Measurements from ENCODE around the gene PLAAT4.
A peak's percentile ranks its signal among the peaks of the same experiment; 100 is the strongest.

PLAAT4 gene, protein sequence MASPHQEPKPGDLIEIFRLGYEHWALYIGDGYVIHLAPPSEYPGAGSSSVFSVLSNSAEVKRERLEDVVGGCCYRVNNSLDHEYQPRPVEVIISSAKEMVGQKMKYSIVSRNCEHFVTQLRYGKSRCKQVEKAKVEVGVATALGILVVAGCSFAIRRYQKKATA

DNA sequence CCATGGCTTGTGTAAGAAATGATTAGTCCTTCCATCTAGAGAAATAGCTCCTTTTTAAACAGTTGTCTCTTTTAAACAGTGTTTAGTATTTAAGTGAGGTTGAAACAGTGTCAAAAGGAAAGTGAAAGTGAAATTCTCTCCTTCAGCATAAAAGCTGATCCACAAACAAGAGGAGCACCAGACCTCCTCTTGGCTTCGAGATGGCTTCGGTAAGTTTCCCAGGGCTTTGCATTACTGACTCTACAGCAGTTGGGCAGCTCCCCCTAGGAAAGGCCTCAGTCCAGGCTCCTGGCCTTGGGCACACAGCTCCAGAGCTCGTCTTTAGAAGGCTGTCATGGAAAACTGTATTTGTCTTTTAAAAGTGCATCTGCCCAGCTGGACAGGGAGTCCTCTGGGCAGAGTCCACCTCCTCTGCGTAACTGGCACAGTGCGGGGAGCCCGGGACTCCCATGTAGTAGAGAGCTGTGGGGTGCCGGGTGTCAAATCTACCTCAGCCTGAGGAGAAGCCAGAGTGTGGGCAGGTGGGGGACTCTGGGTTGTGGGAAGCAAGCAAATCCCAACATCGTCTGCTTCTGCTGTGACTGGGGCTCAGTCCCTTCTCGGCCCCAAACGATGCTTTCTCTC lies at the start of gene PLAAT4:
PLAAT4 (plus strand) TSS at position 140 of the 624 bp plus-strand sequence; CDS start at position 201, 61 bp downstream.
- DNase-seq = no peak

DNA sequence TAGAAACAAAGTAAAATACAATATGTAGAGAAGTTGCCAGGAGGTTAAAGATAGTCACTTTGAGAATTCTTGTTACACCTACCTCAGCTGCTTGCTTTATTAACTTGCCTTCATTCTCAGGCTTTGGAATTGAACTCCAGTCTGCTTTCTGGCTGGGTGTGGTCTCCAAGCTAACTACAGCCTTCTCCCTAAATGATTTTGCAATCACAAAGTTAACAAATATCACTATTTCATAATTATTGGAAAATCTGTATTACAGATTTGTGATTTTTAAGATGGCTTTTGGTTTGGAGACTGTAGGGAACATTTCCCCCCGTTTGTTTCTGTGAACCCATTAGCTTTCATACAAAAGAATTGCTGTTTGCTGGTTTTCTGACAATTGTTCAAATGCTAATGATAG lies 47.8 kb upstream of the PLAAT4 start:
- DNase-seq = no peak

DNA sequence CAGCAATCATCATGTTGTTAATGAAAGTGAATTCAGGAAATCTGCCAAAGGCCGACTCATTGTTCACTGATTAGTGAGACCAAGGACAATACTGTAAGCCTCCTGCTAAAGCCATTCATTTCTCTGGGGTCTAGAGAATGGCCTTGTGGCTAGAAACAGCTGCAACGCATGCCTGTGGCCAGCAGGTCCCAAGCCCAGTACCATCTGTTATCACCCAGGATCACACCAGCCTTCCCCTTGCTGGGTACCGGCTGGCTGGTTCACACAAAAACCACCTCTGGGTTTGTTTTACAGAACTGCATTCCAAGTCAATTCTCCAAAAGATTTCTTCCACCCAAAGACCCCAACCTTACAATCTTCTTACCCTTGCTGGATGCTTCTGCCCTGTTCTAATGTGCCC lies 46.7 kb upstream of the PLAAT4 start:
- peak; percentile 71 for DNase-seq

DNA sequence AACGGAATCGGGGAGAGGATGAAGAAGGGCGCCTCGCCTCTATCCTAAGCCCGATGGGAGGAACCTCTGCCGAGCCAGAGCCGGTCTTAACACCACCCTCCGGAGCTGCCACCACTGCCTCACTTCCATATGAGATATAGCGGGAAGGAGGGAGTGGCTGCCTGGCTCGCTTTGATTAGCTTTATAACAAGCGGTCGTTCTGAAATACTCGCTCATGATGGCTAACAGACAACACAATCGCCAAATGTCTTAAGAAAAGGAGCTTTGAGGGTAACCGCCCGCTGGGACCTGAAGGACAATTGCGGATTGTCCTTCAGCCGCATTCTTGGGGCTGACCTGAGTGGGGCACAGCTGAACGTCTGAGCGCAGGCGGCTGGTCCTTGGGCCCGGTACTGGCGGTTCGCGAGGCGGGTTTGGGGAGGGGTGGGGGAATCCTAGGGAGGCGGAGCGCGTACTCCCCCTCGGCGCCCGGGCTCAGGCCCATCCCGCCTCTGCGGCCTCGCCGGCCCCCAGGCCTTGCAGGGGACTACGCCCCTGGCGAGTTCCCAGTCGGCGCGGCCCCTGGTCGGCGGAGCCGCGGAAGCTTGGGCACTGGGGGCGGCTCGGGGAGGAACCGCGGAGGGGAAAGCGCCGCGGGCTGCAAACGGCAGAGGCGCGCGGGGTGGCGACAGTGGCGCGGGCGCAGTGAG lies 45.9 kb upstream of the PLAAT4 start, which contains the start of gene PLAAT5:
PLAAT5 (minus strand) TSS at position 617 of the 689 bp plus-strand sequence; CDS start at position 484, 133 bp downstream.
- peak; percentile 80 for DNase-seq

DNA sequence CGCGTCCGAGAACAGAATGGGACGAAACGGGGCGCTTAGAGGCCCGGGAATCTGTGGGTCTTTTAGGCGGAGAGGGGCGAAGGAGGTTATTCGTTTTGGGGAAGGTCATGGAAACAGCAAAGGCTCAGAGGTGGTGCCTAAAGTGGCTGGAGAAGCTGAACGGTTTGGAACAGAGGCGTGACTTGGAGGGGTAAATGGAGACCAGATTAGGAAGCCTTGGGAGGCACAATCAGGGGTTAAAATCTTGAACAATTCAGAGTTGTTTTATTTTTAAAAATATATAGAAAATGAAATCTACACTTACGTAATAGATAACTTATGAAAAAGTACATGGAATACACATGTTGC lies 45.4 kb upstream of the PLAAT4 start:
- DNase-seq = no peak

DNA sequence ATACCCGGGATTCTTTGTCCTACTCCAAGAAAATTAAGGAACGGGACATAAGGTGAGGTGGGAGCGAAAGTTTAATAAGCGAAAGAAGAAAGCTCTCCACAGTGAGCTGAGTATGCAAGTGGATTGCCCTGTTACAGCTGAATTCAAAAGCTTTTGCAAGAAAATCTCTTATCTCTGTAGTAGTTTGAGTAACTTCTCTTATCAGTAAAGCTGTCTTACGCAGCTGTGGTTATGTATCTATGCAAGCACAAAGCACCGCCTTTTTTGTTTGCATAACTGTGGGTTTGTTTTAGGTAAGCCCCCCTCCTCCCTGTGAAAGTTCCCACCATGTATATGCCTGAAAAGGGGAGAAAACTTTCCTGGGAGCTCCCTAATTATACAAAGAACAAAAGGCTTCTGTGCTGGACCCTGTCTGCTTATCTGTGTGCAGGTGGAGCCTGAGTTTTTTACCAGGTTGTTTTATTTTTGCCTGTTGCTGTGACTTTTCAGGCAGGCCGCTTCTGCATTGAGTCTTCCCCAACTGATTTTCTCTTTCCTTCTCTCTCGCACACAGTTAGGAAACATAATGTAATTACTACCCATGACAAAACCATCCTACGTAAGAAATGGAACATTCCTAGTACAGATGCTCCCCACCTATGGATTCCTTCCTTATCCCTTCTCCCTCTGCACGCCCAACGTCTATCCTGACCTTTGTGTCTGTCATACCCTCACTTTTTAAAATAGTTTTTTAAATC lies 44.8 kb upstream of the PLAAT4 start:
- no peak for DNase-seq

DNA sequence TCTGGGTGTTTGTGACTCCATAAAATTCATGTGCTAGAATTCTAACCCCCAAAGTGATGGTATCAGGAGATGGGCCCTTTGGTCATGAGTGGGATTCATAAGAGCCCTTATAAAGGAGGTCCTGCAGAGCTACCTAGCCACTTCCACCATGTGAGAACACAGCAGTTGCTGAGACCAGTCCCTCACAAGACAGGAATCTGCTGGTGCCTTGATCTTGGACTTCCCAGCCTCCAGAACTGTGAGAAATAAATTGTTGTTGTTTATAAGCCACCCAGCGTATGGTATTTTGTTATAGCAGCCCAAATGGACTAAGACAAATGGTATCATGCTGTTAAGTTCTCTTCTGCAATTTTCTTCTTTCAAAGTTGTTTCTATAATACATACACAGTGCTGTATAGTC lies 44.2 kb upstream of the PLAAT4 start:
- no peak for DNase-seq

DNA sequence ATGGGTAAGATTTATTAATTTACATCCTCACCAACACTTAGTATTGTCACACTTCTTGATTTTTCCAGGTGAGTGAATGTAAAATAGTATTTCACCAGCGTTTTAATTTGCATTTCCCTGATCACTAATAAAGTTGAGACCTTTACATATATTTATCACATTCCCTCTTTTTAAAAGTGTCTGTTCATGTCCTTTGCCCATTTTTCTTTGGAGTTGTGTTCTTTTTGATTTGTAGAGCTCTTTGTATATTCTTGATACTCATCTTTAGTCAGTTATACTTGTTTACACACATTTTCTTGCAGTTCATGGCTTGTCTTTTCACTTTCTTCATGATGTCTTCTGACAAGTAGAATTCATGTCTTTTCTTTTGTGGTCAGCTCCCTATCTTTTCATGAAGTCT lies 43.5 kb upstream of the PLAAT4 start:
- no peak for DNase-seq

DNA sequence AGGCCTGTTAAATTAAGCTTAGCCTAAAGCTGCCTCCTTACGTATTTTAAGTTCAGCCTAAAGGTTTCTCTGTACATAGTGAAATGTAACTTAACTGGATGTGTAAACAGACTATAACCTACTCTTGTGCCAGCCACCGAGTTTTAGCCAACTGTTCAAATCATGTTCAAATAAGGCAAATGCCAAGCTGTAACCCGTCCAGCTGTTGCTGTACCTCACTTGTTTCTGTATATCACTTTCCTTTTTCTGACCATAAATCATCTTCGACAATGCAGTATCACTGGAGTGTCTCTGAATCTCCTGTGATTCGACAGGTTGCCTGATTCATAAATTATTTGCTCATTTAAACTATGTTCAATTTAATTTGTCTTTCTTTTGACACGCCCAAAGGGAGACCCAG lies 41.6 kb upstream of the PLAAT4 start:
- no peak for DNase-seq

DNA sequence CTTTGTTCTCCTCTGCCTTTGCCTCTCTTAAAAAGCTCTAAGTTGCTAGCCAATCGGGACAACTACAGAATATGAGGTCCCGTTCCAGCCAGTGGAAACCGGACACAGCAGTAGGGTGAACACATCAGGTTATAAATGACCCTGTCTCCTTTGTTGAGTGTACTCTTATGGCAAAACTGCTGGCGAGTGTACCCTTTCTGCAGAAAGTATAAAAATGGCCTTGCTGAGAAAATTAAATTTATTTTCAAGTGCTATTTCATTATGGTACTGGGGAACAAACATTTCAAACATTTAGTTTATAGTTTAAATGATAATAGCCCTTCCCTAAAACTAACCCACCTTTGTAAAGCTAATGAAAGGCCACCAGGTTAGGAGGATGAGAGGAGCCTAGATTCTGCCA lies 36.7 kb upstream of the PLAAT4 start:
- no peak for DNase-seq

DNA sequence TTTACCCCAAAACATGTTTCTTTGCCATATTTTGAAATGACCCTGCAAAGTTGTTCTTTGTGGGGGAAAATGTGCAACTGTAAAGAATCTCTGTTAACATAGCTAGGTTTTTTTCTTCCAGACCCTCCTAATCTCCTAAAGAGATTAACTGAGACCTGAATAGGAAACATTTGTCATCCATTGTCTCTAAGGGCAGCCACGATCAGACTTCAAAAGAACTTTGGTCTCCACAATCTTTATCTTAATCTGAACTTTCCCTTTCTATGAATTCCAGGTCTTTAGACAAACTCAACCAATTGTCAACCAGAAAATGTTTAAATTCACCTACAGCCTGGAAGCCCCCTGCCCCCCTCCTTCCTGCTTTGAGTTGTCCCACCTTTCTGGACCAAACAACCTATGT lies 35.4 kb upstream of the PLAAT4 start:
- no peak for DNase-seq

DNA sequence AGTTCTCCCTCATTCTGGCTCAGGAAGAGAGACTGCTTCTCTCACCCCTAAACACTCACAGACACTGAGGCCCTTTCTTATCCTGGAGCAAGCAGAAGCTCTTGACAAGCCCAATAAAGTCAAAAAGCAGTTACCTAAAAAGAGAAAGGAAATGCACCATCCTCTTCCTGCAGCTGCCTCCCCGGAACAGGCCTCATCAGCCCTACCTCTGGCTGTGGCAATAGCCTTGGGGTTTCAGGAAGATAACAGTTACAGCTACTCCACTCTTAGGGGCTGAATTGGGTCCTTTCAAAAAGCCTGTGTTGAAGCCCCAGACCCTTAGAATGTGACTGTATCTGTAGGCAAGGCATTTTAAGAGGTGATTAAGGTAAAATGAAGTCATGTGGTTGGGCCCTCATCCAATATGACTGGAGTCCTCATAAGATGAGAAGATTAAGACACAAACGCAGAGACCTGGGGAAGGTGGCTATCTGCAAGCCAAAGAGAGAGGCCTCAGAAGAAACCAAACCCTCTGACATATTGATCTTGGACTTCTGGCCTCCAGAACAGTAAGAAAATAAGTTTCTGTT lies 34.3 kb upstream of the PLAAT4 start:
- DNase-seq = no peak

DNA sequence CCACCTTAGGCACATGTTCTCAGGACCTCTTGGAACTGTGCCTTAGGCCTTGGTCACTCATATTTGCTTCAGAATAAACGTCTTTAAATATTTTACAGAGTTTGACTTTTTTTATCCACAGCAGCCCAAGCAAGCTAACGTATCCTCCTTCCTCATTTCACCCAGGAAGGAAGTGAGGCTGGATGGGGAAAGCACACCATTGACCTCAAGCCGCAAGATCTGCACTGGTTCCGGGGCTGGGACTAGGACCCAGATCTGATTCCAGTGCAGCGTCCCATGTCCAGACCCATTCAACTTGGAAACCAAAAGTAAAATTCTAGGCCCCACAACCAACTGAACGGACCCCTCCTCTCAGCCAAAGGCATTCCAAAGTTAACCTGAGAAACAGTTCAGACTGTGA lies 33.1 kb upstream of the PLAAT4 start:
- DNase-seq = no peak

DNA sequence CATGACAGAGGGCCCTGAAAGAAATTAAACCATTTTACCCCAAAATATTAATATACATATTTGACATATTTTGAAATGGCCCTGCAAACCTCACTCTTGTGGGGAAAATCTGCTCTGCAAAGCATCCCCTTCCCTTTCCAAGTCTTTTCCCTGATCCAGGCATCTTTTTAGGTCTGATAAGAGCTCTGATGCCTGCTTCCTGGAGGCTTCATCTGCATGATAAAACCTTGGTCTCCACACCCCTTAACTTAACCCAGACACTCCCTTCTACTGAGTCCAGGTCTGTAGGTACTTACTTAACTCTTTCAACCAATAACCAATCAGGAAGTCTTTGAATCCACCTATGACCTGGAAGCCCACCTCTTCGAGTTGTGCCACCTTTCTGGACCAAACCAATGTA lies 32.6 kb upstream of the PLAAT4 start:
- no peak for DNase-seq

DNA sequence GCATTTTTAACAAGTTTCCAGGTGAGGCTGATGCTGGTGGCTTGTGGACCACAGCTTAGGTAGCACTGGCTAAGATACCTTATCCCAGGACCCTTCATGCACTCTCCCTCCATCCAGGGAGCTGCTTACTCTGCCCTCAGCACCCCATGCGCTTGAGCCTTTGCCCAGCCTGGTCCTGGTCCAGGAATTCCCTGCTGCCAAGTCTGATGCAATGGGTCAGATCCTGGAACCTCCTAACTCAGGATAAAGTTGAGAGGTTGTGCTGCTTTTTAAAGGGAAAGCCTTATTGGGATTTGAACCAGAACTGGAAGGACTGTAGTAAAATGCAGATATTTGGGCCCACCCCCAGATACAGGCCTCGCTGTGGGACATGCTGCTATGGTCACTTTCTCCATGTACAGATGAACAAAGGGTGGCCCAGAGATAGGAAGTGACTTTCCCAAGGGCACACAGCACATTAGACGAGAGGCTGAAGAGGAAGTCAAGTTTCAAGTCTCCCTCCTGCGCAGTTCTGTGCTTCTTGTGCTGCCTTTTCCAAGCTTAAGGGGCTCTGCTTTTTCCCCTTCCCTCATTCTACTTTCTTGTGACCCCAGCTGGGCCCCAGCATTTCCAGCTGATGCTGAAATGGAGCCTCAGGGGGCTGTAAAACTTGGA lies 31.5 kb upstream of the PLAAT4 start:
- no peak for DNase-seq

DNA sequence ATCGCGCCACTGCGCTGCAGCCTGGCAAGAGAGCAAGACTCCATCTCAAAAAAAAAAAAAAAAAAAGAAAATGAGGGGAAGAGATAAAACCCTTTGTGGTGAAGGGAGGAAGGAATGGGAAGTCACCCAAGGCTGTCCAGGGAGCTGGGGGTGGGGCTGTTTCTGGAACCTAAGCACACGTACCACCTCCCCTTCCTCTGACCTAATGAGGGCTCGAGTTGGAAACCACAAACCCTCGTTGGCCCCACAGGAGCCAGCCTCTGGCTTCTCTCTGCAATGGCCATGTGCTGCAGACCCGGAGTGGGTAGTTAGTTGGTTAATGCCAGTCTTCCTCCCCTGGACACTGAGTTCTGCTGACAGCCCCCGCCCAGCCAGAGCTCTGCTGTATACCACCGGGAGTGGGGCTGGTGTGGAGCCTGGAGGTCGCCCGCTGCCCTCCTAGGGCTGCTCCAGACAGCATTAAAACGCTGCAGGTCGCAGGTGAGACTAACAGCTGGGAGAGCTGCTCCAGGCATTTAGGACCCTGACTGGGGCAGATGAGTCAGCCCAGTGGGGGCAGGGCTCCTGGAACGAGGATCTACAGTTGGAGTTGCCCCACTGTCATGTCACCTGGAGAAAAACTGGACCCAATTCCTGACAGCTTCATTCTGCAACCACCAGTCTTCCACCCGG lies 30.6 kb upstream of the PLAAT4 start, which contains the start of gene LGALS12:
LGALS12 (plus strand) TSS at position 228 of the 672 bp plus-strand sequence; CDS start at position 603, 375 bp downstream.
- no peak for DNase-seq

DNA sequence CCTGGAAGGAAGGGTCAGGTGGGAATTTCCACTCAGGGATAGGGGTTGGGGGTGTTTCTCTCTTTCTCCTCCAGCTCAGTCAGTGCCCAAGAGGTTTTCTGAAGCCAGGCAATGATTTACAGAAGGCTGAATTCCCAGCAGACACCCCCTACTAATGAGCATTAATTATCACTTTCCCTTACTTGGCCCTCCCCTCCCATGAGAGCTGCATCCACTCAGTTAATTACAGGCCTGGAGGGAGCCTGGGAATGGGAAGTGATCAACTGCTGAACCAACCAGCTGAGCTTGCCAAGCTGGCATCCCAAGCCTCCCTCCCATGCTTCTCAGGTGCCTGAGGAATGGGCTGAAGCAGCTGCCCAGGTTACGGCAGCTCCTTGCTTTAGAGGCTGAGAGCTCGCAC lies 29.7 kb upstream of the PLAAT4 start:
- DNase-seq = no peak

DNA sequence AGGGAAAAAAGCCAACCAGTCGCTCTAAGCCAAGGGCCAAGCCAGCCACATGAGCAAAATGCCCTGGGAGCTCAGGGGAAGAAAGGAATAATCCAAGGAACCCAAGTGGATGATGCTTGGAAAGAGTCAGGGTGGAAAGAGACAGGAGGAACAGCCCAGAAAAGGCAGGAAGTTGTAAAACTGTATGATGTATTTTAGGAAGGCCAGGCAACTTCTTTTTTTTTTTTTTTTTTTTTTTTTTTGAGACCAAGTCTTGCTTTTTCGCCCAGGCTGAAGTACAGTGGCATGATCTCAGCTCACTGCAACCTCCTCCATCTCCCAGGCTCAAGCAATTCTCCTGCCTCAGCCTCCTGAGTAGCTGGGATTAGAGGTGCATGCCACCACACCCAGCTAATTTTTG lies 29.1 kb upstream of the PLAAT4 start:
- DNase-seq = no peak

DNA sequence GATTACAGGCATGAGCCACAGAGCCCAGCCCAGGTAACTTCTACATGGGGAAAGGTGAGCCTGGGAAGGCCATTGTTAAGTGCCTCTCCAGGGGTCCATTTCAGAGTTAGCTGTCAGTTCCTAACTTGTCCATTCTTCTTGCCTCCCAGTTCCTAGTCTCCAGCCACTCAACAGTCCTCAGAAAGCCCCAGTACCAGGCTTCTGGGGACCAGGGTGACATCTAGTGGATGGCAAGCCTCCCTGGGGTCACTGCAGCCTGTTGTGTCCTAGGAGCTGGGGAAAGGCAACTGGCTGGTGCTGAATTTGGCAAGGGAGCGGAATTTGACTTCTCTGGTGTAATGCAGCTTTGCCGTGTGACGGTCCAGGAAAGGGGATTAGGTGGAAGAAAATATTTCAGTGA lies 28.6 kb upstream of the PLAAT4 start:
- no peak for DNase-seq

DNA sequence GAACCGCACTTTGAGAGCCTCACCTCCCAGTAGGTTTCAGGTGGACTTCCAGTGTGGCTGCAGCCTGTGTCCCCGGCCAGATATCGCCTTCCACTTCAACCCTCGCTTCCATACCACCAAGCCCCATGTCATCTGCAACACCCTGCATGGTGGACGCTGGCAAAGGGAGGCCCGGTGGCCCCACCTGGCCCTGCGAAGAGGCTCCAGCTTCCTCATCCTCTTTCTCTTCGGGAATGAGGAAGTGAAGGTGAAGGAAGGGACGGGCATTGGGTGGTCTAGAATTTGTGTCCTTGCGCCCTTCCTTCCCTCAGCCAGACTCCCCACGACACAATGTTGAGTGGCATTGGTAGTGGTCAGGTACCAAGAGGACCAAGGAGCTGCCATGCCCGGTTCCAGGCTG lies 27.9 kb upstream of the PLAAT4 start:
- DNase-seq = no peak

DNA sequence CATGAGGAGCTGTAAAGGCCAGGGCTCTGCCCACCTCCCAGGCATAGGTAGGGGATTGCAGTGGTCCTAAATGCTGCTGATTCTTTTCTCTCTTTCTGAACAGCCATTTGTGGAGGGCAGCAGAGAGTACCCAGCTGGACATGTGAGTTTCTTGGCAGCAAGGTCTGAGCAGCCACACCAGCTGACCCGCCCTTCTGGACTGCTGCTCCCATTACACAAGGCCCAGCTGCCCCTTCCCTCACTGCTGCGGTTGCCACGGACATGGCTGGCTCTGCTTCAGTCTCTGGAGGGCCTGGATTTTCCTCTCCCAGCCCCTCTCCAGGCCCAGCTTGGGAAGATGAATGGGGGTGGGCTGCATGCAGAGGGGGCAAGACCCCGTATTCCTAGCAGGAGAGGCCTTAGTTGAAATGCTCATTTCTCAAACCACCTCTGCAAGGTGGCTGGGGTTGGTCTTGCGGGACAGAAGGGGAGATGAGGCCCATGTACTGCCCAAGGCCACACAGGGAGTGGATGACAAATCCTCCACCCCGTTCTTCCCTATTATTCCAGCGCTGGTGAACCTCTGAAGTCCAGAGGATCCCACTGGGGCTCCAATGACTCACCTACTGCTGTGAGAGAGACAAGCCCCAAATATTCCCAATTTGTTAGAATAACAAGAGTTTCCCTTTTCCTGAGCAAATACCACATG lies 26.1 kb upstream of the PLAAT4 start:
- peak; percentile 67 for DNase-seq
